ENCODE measurements around the gene MS4A6E. TPM values are rescaled to one million over a fixed set of nuclear protein-coding genes. Genes with fewer than 3 reads are reported as not detected.
"Not testable (repeated sequence)": the region's sequence is repeated elsewhere in the genome, so short reads cannot be mapped to it uniquely, and the experiment has no call there.

MS4A6E gene
- total RNA-seq, 4 donors from 2014 or later, result not detected

DNA sequence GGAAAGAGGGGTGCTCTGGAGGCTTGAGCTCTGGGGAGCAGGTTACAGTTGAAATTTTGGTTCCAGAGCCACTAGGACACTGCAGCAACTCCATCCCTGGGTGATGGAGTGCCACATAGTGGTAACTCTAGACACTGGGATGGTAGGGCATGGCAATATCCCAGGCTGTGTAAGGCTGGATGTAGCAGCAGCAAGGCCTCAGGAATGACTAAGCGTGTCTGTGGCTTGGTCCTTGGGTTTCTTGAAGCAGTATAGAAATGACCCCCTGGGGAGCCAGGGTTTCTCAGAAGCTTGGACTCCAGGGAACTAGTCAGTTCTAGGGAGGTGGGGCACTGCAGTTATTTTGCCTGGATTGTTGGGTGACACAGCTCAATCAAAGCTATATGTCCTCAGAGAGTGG, 38.5 kb upstream of the MS4A6E start:
- Histone ChIP-seq H3K4me3 (no peak overlapping the region), H3K27me3 (no peaks in the 10 kb centered on the region), H3K36me3 (no peaks in the 10 kb centered on the region), H3K27ac (no peak overlapping the region), H3K9me3 (peaks cover 0 to 19% (median 0%) of the 10 kb centered on the region in 3 donors), H3K4me1 (no peaks in the 10 kb centered on the region)
- no peak for ATAC-seq
- WGBS, 2 donors (ENCODE audit: low coverage in 1 of 2), result no CpG with 5 or more reads among the region's 1 CpG
- TF ChIP-seq, protein P1, sequence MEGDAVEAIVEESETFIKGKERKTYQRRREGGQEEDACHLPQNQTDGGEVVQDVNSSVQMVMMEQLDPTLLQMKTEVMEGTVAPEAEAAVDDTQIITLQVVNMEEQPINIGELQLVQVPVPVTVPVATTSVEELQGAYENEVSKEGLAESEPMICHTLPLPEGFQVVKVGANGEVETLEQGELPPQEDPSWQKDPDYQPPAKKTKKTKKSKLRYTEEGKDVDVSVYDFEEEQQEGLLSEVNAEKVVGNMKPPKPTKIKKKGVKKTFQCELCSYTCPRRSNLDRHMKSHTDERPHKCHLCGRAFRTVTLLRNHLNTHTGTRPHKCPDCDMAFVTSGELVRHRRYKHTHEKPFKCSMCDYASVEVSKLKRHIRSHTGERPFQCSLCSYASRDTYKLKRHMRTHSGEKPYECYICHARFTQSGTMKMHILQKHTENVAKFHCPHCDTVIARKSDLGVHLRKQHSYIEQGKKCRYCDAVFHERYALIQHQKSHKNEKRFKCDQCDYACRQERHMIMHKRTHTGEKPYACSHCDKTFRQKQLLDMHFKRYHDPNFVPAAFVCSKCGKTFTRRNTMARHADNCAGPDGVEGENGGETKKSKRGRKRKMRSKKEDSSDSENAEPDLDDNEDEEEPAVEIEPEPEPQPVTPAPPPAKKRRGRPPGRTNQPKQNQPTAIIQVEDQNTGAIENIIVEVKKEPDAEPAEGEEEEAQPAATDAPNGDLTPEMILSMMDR (IDR thresholded peaks at IDR 0.05), result no peak
- TF ChIP-seq EP300 (IDR thresholded peaks at IDR 0.05) (no peak), POLR2A (IDR thresholded peaks at IDR 0.05) (no peak), POLR2AphosphoS5 (IDR thresholded peaks at IDR 0.05) (no peak)

DNA sequence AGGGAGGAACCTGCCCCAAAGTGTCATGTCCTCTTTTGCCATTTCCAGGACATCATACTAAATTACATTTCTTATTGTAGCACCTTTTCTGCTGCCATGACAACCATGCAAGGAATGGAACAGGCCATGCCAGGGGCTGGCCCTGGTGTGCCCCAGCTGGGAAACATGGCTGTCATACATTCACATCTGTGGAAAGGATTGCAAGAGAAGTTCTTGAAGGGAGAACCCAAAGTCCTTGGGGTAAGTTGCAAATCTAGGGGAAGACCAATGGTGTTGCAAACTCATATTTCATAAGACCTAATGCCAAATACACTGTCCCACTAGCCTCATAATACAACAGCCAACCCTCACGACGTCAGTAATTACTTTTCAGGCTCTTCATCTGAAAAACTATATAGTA, 34.9 kb upstream of the MS4A6E start:
- peaks cover 0 to 19% (median 0%) of the 10 kb centered on the region in 3 donors for H3K9me3 ChIP-seq
- 31 to 54% methylated on average over 2 of the region's 2 CpGs for WGBS, 2 donors (ENCODE audit: low coverage in 1 of 2)
- H3K4me3 ChIP-seq, result no peak overlapping the region
- no peaks in the 10 kb centered on the region for H3K27me3 ChIP-seq
- no peaks in the 10 kb centered on the region for H3K4me1 ChIP-seq
- ATAC-seq, result no peak
- no peaks in the 10 kb centered on the region for H3K36me3 ChIP-seq
- TF ChIP-seq, protein P1 (IDR thresholded peaks at IDR 0.05), result no peak
- TF ChIP-seq EP300 (IDR thresholded peaks at IDR 0.05) (no peak), POLR2AphosphoS5 (IDR thresholded peaks at IDR 0.05) (no peak), POLR2A (IDR thresholded peaks at IDR 0.05) (no peak)
- no peak overlapping the region for H3K27ac ChIP-seq

DNA sequence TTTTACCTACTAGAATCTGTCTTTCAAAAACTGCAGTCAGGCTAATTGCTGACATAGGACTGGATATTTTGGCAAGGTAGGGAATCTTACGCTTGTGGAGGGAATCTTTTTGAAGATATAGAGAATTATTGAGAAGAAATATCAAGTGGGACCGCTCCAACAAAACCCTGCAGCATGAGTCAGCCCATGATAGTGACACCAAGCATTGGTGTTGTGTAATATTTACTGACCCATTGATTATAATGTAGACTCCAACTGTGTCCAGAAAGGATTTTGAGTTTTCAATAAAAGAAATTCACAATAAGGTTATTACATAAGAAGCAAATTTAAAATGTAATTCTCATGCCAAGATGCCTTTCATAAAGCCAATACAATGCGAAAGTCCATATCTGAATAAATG, 25.9 kb upstream of the MS4A6E start:
- ATAC-seq, result no peak
- H3K27me3 ChIP-seq, result no peaks in the 10 kb centered on the region
- no peak overlapping the region for H3K27ac ChIP-seq
- H3K4me3 ChIP-seq, result no peak overlapping the region
- no peaks in the 10 kb centered on the region for H3K36me3 ChIP-seq
- H3K9me3 ChIP-seq, result no peaks in the 10 kb centered on the region
- 85 to 91% methylated on average over 3 of the region's 3 CpGs for WGBS, 2 donors (ENCODE audit: low coverage in 1 of 2)
- H3K4me1 ChIP-seq, result no peaks in the 10 kb centered on the region
- TF ChIP-seq, protein P1 (IDR thresholded peaks at IDR 0.05), result no peak
- TF ChIP-seq EP300 (IDR thresholded peaks at IDR 0.05), result no peak
- no peak for TF ChIP-seq POLR2AphosphoS5 (IDR thresholded peaks at IDR 0.05)
- TF ChIP-seq POLR2A (IDR thresholded peaks at IDR 0.05), result no peak

DNA sequence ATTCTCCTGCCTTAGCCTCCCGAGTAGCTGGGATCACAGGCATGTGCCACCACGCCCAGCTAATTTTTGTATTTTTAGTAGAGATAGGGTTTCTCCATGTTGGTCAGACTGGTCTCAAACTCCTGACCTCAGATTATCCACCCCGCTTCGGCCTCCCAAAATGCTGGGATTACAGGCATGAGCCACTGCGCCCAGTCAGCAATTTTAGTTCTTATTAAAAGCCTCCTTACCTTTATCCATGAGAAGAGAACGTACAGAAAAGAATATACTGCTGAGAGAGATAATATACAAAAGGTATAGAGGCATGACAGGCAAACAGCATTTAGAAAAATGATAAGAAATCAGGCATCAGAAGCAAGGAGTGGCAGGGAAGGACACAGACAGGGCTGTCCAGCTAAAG, 25.2 kb upstream of the MS4A6E start:
- H3K27me3 ChIP-seq, H3K27ac ChIP-seq, H3K9me3 ChIP-seq, H3K36me3 ChIP-seq, H3K4me1 ChIP-seq, H3K4me3 ChIP-seq, ATAC-seq: not testable (repeated sequence)
- 50 to 89% methylated on average over 1 to 3 of the region's 6 CpGs for WGBS, 2 donors (ENCODE audit: low coverage in 1 of 2)

DNA sequence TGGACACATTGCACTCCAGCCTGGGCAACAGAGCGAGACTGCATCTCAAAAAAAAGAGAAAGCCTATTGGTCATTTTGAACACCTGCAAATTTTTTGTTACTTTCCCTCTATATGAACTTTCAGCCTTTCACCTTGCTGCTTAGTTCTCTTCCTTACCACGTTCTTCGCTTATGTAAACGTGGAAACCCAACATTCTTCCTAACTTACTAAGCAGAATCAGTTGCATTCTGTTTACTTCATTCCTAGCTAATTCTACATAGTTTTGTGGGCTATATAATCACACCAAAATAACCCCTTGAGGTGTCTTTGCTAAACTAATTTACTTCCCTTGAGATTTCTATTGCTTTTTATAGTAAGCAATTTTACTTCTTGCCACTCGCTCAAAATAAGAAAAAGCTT, 23.4 kb upstream of the MS4A6E start:
- Histone ChIP-seq H3K9me3 (no peaks in the 10 kb centered on the region), H3K36me3 (no peaks in the 10 kb centered on the region), H3K4me1 (no peaks in the 10 kb centered on the region), H3K4me3 (no peak overlapping the region), H3K27ac (no peak overlapping the region), H3K27me3 (no peaks in the 10 kb centered on the region)
- TF ChIP-seq EP300 (IDR thresholded peaks at IDR 0.05) (no peak), POLR2A (IDR thresholded peaks at IDR 0.05) (no peak), POLR2AphosphoS5 (IDR thresholded peaks at IDR 0.05) (no peak)
- 80 to 82% methylated on average over 5 of the region's 5 CpGs for WGBS, 2 donors (ENCODE audit: low coverage in 1 of 2)
- no peak for ATAC-seq

DNA sequence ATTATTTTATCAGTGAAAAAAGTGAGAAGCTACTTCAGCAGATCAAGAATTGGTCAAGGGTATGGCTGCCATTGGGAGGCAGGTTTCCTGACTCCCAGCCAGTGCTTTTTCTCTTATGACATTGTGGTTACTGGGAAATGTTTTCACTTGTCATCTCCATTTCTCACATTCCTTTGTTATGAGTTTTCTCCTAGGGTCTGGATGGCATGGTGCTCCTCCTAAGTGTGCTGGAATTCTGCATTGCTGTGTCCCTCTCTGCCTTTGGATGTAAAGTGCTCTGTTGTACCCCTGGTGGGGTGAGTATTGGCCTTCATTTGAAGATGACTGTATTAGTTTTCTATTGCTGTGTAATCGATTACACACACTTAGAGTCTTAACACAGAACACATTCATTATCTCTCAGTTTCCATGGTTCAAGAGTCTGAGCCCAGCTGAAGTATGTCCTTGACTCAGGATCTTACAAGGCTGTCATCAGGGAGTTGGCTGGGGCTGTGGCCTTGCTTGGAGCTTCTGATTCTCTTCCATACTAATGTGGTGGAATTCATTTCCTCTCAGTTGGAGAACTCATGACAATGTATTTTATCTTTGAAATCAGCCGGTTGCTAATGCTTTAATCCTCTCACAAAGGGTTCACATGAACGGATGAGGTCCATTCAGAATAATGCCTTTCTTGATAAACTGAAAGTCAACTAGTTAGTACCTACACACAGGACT, 21.0 kb upstream of the MS4A6E start:
- ATAC-seq, result no peak

More for the DNA sequence above, 21.0 kb upstream of the MS4A6E start:
- no peaks in the 10 kb centered on the region for H3K27me3 ChIP-seq
- no peaks in the 10 kb centered on the region for H3K36me3 ChIP-seq
- no peaks in the 10 kb centered on the region for H3K4me1 ChIP-seq
- no peak overlapping the region for H3K27ac ChIP-seq
- WGBS, 2 donors (ENCODE audit: low coverage in 1 of 2), result 75 to 84% methylated on average over 3 of the region's 3 CpGs
- no peak for TF ChIP-seq POLR2AphosphoS5 (IDR thresholded peaks at IDR 0.05)
- no peak for TF ChIP-seq EP300 (IDR thresholded peaks at IDR 0.05)
- TF ChIP-seq, protein P1 (IDR thresholded peaks at IDR 0.05), result no peak
- no peak overlapping the region for H3K4me3 ChIP-seq
- no peaks in the 10 kb centered on the region for H3K9me3 ChIP-seq
